ENCODE results near the gene HIRA. TPM values are rescaled to one million over a fixed set of nuclear protein-coding genes. Genes with fewer than 3 reads are reported as not detected.

HIRA gene
- polyA plus RNA-seq, 1 experiment, result 17.1 TPM

GRCh38 chr22:19405652-19406051 is 25.9 kb downstream of the HIRA start:
- Histone ChIP-seq H3K27me3 (ENCODE audit: control insufficient read depth, insufficient read depth, low read length) (no peaks in the 10 kb centered on the region), H3K4me3 (ENCODE audit: low read depth, low read length) (no peak overlapping the region), H3K36me3 (ENCODE audit: control insufficient read depth, insufficient read depth, low read length) (peaks cover 12% of the 10 kb centered on the region)
- POLR2A ChIA-PET, result no interaction called here
- TF ChIP-seq CTCF (IDR thresholded peaks at IDR 0.05; ENCODE audit: insufficient read depth, low read depth, low read length), result no peak
- CTCF ChIA-PET, result interaction anchor here (1.6 kb wide), 1 partner anchor 12 kb away, joined by 5 read pairs; no protein-coding TSS in a partner anchor
- DNase-seq (ENCODE audit: low read depth), result no peak

DNA sequence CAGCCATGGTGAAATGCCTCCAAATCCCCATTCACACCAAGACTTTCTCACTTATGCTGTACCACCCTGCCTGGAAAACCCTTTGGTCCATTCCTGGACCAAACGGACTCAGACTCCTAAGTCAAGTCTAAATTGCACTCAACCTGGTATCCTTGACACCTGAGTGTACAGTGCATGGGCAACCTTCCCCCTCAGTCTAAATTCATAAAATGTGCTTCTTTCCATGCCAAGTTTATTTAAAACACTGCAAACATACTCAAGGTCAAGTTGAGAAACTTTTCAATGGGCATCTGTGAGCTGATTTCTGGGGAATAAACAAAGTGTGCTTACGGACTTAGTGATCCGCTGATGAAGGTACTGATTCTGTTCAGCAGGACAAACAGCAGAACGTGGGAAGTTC is 26.4 kb downstream of the HIRA start:
- CTCF ChIA-PET, result interaction anchor here (1.3 to 1.6 kb wide), 2 partner anchors 12 to 15 kb away, joined by 3 to 5 read pairs; no protein-coding TSS in a partner anchor
- POLR2A ChIA-PET, result interaction anchor here (0.5 kb wide), 1 partner anchor 1104 kb away, joined by 3 read pairs; no protein-coding TSS in a partner anchor
- no peaks in the 10 kb centered on the region for H3K27me3 ChIP-seq (ENCODE audit: control insufficient read depth, insufficient read depth, low read length)
- DNase-seq (ENCODE audit: low read depth), result no peak
- H3K4me3 ChIP-seq (ENCODE audit: low read depth, low read length), result no peak overlapping the region
- no peak for TF ChIP-seq CTCF (IDR thresholded peaks at IDR 0.05; ENCODE audit: insufficient read depth, low read depth, low read length)
- H3K36me3 ChIP-seq (ENCODE audit: control insufficient read depth, insufficient read depth, low read length), result peaks cover 12% of the 10 kb centered on the region

DNA sequence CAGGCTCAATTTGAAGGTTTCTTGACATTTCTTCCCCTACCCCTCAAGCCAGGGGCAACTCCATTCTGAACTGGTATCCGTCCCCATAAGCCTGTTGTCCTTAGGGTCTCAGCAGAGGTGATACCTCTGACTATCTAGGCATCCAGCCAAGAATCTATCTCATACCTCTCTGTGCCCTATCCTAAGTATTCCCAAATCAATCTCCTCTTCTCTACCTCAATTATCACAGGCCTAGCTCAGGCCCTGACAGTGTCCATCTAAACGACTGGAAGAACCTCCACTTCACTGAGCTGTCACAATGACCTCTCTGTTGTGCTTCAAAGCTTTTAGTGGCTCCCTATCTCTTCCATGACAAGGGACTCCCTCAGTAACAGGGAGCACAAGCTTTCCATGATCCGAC is 26.9 kb downstream of the HIRA start:
- Histone ChIP-seq H3K27me3 (ENCODE audit: control insufficient read depth, insufficient read depth, low read length) (no peaks in the 10 kb centered on the region), H3K4me3 (ENCODE audit: low read depth, low read length) (no peak overlapping the region), H3K36me3 (ENCODE audit: control insufficient read depth, insufficient read depth, low read length) (peaks cover 12% of the 10 kb centered on the region)
- DNase-seq (ENCODE audit: low read depth), result no peak
- no peak for TF ChIP-seq CTCF (IDR thresholded peaks at IDR 0.05; ENCODE audit: insufficient read depth, low read depth, low read length)
- ChIA-PET CTCF (interaction anchor here (1.3 to 1.6 kb wide), 2 partner anchors 11 to 14 kb away, joined by 3 to 5 read pairs; no protein-coding TSS in a partner anchor), POLR2A (interaction anchor here (0.5 kb wide), 1 partner anchor 1104 kb away, joined by 3 read pairs; no protein-coding TSS in a partner anchor)

GRCh38 chr22:19402642-19403191 is 28.8 kb downstream of the HIRA start:
- ChIA-PET POLR2A (no interaction called here), CTCF (no interaction called here)
- H3K36me3 ChIP-seq (ENCODE audit: control insufficient read depth, insufficient read depth, low read length), result peaks cover 13% of the 10 kb centered on the region
- no peak for DNase-seq (ENCODE audit: low read depth)
- TF ChIP-seq CTCF (IDR thresholded peaks at IDR 0.05; ENCODE audit: insufficient read depth, low read depth, low read length), result no peak
- H3K27me3 ChIP-seq (ENCODE audit: control insufficient read depth, insufficient read depth, low read length), result no peaks in the 10 kb centered on the region
- H3K4me3 ChIP-seq (ENCODE audit: low read depth, low read length), result no peak overlapping the region

DNA sequence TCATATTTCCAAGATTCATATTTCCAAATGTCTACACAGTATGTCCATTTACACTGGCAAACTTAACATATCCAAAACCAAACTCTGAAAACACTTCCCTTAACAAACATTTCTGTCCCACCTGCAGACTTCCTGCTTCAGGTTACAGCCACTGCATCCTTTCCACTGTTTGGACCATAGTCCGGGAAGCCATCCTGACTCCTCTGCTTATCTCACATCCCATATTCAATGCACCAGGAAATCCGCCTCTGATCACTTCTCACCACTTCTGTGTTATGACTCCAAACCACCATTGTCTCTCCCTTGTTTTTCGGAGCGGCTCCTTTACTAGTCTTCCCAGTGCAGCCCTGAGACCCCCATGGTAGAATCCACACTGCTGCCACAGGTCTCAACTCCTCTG is 30.1 kb downstream of the HIRA start:
- H3K27me3 ChIP-seq (ENCODE audit: control insufficient read depth, insufficient read depth, low read length), result no peaks in the 10 kb centered on the region

More for the DNA sequence above, 30.1 kb downstream of the HIRA start:
- DNase-seq (ENCODE audit: low read depth), result no peak
- POLR2A ChIA-PET, result no interaction called here
- CTCF ChIA-PET, result interaction anchor here (1.1 kb wide), 1 partner anchor 257 kb away, joined by 5 read pairs; the partner anchor contains the start of gene ESS2
- H3K36me3 ChIP-seq (ENCODE audit: control insufficient read depth, insufficient read depth, low read length), result peaks cover 18% of the 10 kb centered on the region
- TF ChIP-seq CTCF (IDR thresholded peaks at IDR 0.05; ENCODE audit: insufficient read depth, low read depth, low read length), result no peak
- H3K4me3 ChIP-seq (ENCODE audit: low read depth, low read length), result no peak overlapping the region
